ENCODE data around the gene CHN2. TPM values are rescaled to one million over a fixed set of nuclear protein-coding genes. Genes with fewer than 3 reads are reported as not detected.
A peak's percentile ranks its signal among the peaks of the same experiment; 100 is the strongest.

CHN2 gene
- polyA plus RNA-seq, 1 of the 3 experiments (the other 2 are of a cell fraction) = 0.02 TPM

DNA sequence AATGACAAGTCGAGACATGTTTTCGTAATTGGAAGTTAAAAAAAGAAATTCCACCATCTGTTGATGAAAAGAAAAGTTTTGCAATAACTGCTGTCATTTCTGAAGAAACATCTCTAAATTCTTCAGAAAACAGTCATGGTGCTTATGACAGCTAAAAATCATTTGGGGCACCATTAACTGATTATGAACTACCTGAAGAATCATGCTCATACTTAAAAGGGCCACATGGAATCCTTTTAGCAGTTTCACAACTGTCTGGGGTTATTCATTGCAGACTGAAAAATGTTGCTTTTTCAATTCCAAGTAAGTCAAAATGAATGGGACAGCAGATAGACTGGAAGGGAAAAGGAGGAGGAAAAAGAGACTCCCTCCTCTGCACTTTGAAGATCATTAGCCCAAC lies 134.2 kb downstream of the CHN2 start:
- 69% methylated on average over 2 of the region's 2 CpGs for WGBS (ENCODE audit: low lambda C conversion rate)
- Histone ChIP-seq H3F3A (replicated peaks; ENCODE audit: insufficient read depth) (no peaks in the 10 kb centered on the region), H3K27ac (ENCODE audit: low read depth in 2 of 2, low read length in 1 of 2) (no peak overlapping the region), H3K9me3 (no peaks in the 10 kb centered on the region), H3K79me2 (ENCODE audit: insufficient read depth) (no peaks in the 10 kb centered on the region), H3K36me3 (replicated peaks in 1 of 2; ENCODE audit: control insufficient read depth in 1 of 2, insufficient read depth in 2 of 2, low read length in 1 of 2) (no peaks in the 10 kb centered on the region), H4K20me1 (ENCODE audit: insufficient read depth) (no peaks in the 10 kb centered on the region), H3K4me3 (ENCODE audit: low read depth in 2 of 2, low read length in 1 of 2) (no peak overlapping the region), H3K27me3 (ENCODE audit: insufficient read depth) (no peaks in the 10 kb centered on the region), H2AFZ (ENCODE audit: low read depth) (peak overlapping the region; percentile 20), H3K4me2 (no peak overlapping the region), H3K9me2 (no peaks in the 10 kb centered on the region), H3K4me1 (ENCODE audit: control insufficient read depth in 1 of 2, insufficient read depth in 2 of 2, low read depth in 1 of 2, low read length in 1 of 2) (peaks cover 0 to 6% of the 10 kb centered on the region in 2 experiments; a peak in 3 of 4 replicates), H3K9ac (no peak overlapping the region)
- CTCF ChIA-PET = interaction anchor here (2.0 kb wide), 1 partner anchor 402 kb away, joined by 7 read pairs; no protein-coding TSS in a partner anchor
- no peak for DNase-seq
- POLR2A ChIA-PET = no interaction called here
- TF ChIP-seq, protein P1, sequence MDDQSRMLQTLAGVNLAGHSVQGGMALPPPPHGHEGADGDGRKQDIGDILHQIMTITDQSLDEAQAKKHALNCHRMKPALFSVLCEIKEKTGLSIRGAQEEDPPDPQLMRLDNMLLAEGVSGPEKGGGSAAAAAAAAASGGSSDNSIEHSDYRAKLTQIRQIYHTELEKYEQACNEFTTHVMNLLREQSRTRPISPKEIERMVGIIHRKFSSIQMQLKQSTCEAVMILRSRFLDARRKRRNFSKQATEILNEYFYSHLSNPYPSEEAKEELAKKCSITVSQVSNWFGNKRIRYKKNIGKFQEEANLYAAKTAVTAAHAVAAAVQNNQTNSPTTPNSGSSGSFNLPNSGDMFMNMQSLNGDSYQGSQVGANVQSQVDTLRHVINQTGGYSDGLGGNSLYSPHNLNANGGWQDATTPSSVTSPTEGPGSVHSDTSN (IDR thresholded peaks at IDR 0.05) = no peak
- TF ChIP-seq TCF12 (IDR thresholded peaks at IDR 0.05) = no peak
- TF ChIP-seq FOXJ3 (CRISPR knock-in tag; IDR thresholded peaks at IDR 0.05) = no peak
- TF ChIP-seq, protein P2, sequence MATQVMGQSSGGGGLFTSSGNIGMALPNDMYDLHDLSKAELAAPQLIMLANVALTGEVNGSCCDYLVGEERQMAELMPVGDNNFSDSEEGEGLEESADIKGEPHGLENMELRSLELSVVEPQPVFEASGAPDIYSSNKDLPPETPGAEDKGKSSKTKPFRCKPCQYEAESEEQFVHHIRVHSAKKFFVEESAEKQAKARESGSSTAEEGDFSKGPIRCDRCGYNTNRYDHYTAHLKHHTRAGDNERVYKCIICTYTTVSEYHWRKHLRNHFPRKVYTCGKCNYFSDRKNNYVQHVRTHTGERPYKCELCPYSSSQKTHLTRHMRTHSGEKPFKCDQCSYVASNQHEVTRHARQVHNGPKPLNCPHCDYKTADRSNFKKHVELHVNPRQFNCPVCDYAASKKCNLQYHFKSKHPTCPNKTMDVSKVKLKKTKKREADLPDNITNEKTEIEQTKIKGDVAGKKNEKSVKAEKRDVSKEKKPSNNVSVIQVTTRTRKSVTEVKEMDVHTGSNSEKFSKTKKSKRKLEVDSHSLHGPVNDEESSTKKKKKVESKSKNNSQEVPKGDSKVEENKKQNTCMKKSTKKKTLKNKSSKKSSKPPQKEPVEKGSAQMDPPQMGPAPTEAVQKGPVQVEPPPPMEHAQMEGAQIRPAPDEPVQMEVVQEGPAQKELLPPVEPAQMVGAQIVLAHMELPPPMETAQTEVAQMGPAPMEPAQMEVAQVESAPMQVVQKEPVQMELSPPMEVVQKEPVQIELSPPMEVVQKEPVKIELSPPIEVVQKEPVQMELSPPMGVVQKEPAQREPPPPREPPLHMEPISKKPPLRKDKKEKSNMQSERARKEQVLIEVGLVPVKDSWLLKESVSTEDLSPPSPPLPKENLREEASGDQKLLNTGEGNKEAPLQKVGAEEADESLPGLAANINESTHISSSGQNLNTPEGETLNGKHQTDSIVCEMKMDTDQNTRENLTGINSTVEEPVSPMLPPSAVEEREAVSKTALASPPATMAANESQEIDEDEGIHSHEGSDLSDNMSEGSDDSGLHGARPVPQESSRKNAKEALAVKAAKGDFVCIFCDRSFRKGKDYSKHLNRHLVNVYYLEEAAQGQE (IDR thresholded peaks at IDR 0.05; ENCODE audit: low read depth, low read length) = no peak
- TF ChIP-seq RFX5 (IDR thresholded peaks at IDR 0.05; ENCODE audit: low read length) = no peak
- TF ChIP-seq, protein P3, sequence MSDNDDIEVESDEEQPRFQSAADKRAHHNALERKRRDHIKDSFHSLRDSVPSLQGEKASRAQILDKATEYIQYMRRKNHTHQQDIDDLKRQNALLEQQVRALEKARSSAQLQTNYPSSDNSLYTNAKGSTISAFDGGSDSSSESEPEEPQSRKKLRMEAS (IDR thresholded peaks at IDR 0.05; ENCODE audit: low read depth) = no peak

DNA sequence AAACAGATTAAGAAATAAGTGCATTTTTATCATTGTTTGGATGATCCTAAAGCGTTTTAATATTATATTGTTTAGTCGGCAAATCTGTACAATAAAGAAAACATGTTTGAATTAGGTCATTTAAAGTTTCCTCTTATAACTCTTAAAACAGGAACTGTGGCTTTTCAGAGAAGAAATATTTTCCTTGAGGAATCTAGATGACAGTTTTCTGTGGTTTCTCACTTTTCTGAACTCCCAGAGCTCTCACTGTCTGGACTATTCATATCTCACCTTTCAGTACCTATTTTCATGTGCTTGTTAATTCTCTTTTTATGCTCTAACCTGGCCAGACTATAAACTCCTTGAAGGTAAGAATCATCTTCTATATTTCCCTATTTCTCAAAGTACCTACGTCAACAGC lies 135.1 kb downstream of the CHN2 start:
- H3K4me1 ChIP-seq (ENCODE audit: control insufficient read depth in 1 of 2, insufficient read depth in 2 of 2, low read depth in 1 of 2, low read length in 1 of 2) = peaks cover 1 to 6% of the 10 kb centered on the region in 2 experiments; a peak in 3 of 4 replicates
- H4K20me1 ChIP-seq (ENCODE audit: insufficient read depth) = no peaks in the 10 kb centered on the region
- no peaks in the 10 kb centered on the region for H3F3A ChIP-seq (replicated peaks; ENCODE audit: insufficient read depth)
- no peaks in the 10 kb centered on the region for H3K9me2 ChIP-seq
- H3K27ac ChIP-seq (ENCODE audit: low read depth in 2 of 2, low read length in 1 of 2) = no peak overlapping the region
- no peak overlapping the region for H3K4me3 ChIP-seq (ENCODE audit: low read depth in 2 of 2, low read length in 1 of 2)
- no peaks in the 10 kb centered on the region for H3K9me3 ChIP-seq
- CTCF ChIA-PET = interaction anchor here (0.8 to 2.0 kb wide), 2 partner anchors 92 to 403 kb away, joined by 3 to 7 read pairs; no protein-coding TSS in a partner anchor
- no peaks in the 10 kb centered on the region for H3K36me3 ChIP-seq (replicated peaks in 1 of 2; ENCODE audit: control insufficient read depth in 1 of 2, insufficient read depth in 2 of 2, low read length in 1 of 2)
- 67% methylated on average over 3 of the region's 3 CpGs for WGBS (ENCODE audit: low lambda C conversion rate)
- no peaks in the 10 kb centered on the region for H3K27me3 ChIP-seq (ENCODE audit: insufficient read depth)
- POLR2A ChIA-PET = no interaction called here
- H3K79me2 ChIP-seq (ENCODE audit: insufficient read depth) = no peaks in the 10 kb centered on the region
- no peak for DNase-seq
- no peak overlapping the region for H3K4me2 ChIP-seq
- no peak overlapping the region for H2AFZ ChIP-seq (ENCODE audit: low read depth)
- no peak overlapping the region for H3K9ac ChIP-seq
- TF ChIP-seq GATA2 (CRISPR knock-in tag; IDR thresholded peaks at IDR 0.05) (no peak), JUND (IDR thresholded peaks at IDR 0.05) (no peak), SMC3 (IDR thresholded peaks at IDR 0.05; ENCODE audit: low read depth, low read length) (no peak), CHD2 (IDR thresholded peaks at IDR 0.05; ENCODE audit: low read length, partially characterized antibody) (no peak), FOSL2 (IDR thresholded peaks at IDR 0.05; ENCODE audit: borderline replicate concordance, low read depth) (no peak), NRF1 (IDR thresholded peaks at IDR 0.05; ENCODE audit: low read depth, low read length) (no peak), TAF1 (IDR thresholded peaks at IDR 0.05; ENCODE audit: borderline replicate concordance, low read depth, low read length) (no peak), YY1 (IDR thresholded peaks at IDR 0.05; ENCODE audit: low read depth) (no peak), EP300 (IDR thresholded peaks at IDR 0.05; ENCODE audit: borderline replicate concordance in 1 of 2, low read depth in 1 of 2, low read length in 1 of 2) (no peak), TEAD4 (IDR thresholded peaks at IDR 0.05; ENCODE audit: borderline replicate concordance, insufficient read depth) (no peak), MEF2A (IDR thresholded peaks at IDR 0.05; ENCODE audit: borderline replicate concordance, low read depth) (no peak), SIN3A (IDR thresholded peaks at IDR 0.05; ENCODE audit: borderline replicate concordance, low read depth, low read length) (no peak)
- TF ChIP-seq, protein P4, sequence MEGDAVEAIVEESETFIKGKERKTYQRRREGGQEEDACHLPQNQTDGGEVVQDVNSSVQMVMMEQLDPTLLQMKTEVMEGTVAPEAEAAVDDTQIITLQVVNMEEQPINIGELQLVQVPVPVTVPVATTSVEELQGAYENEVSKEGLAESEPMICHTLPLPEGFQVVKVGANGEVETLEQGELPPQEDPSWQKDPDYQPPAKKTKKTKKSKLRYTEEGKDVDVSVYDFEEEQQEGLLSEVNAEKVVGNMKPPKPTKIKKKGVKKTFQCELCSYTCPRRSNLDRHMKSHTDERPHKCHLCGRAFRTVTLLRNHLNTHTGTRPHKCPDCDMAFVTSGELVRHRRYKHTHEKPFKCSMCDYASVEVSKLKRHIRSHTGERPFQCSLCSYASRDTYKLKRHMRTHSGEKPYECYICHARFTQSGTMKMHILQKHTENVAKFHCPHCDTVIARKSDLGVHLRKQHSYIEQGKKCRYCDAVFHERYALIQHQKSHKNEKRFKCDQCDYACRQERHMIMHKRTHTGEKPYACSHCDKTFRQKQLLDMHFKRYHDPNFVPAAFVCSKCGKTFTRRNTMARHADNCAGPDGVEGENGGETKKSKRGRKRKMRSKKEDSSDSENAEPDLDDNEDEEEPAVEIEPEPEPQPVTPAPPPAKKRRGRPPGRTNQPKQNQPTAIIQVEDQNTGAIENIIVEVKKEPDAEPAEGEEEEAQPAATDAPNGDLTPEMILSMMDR (IDR thresholded peaks at IDR 0.05) = no peak
- TF ChIP-seq, protein P5, sequence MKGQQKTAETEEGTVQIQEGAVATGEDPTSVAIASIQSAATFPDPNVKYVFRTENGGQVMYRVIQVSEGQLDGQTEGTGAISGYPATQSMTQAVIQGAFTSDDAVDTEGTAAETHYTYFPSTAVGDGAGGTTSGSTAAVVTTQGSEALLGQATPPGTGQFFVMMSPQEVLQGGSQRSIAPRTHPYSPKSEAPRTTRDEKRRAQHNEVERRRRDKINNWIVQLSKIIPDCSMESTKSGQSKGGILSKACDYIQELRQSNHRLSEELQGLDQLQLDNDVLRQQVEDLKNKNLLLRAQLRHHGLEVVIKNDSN (IDR thresholded peaks at IDR 0.05; ENCODE audit: borderline replicate concordance, low read depth) = no peak
- TF ChIP-seq, protein P6, sequence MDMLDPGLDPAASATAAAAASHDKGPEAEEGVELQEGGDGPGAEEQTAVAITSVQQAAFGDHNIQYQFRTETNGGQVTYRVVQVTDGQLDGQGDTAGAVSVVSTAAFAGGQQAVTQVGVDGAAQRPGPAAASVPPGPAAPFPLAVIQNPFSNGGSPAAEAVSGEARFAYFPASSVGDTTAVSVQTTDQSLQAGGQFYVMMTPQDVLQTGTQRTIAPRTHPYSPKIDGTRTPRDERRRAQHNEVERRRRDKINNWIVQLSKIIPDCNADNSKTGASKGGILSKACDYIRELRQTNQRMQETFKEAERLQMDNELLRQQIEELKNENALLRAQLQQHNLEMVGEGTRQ (IDR thresholded peaks at IDR 0.05; ENCODE audit: borderline replicate concordance, low read depth, low read length) = no peak
